ENCODE results near the gene ADGRG6.

ADGRG6 gene

GRCh38 chr6:142292166-142292924 lies 9.5 kb upstream of the ADGRG6 start:
- DNase-seq, result no peak

GRCh38 chr6:142293121-142293520 lies 8.7 kb upstream of the ADGRG6 start:
- DNase-seq, result no peak

- DNase-seq, result peak; percentile 63
Measured at GRCh38 chr6:142294679-142295078, 7.1 kb upstream of the ADGRG6 start.

- no peak for DNase-seq
Measured at GRCh38 chr6:142296975-142297604, 4.7 kb upstream of the ADGRG6 start.

- DNase-seq, result no peak
Measured at GRCh38 chr6:142297605-142297995, 4.2 kb upstream of the ADGRG6 start.

- peak; percentile 52 for DNase-seq
Measured at GRCh38 chr6:142297996-142298753, 3.6 kb upstream of the ADGRG6 start.

- no peak for DNase-seq
Measured at GRCh38 chr6:142300302-142300701, 1.5 kb upstream of the ADGRG6 start.

- DNase-seq, result no peak
Measured at GRCh38 chr6:142300758-142301650, 803 bp upstream of the ADGRG6 start.

GRCh38 chr6:142302421-142303175 lies 791 bp downstream of the ADGRG6 start:
- DNase-seq, result no peak

GRCh38 chr6:142303176-142303533 lies 1.3 kb downstream of the ADGRG6 start:
- no peak for DNase-seq

GRCh38 chr6:142304241-142304640 lies 2.4 kb downstream of the ADGRG6 start:
- no peak for DNase-seq

- DNase-seq, result no peak
Measured at GRCh38 chr6:142306736-142307135, 4.9 kb downstream of the ADGRG6 start.

GRCh38 chr6:142307963-142308748 lies 6.3 kb downstream of the ADGRG6 start:
- no peak for DNase-seq

- DNase-seq, result no peak
Measured at GRCh38 chr6:142309426-142309825, 7.6 kb downstream of the ADGRG6 start.

- no peak for DNase-seq
Measured at GRCh38 chr6:142313284-142313683, 11.5 kb downstream of the ADGRG6 start.

- DNase-seq, result no peak
Measured at GRCh38 chr6:142316791-142317368, 15.1 kb downstream of the ADGRG6 start.

- DNase-seq, result no peak
Measured at GRCh38 chr6:142318714-142319113, 16.9 kb downstream of the ADGRG6 start.

GRCh38 chr6:142320366-142320765 lies 18.6 kb downstream of the ADGRG6 start:
- no peak for DNase-seq

GRCh38 chr6:142321451-142321850 lies 19.6 kb downstream of the ADGRG6 start:
- no peak for DNase-seq

GRCh38 chr6:142322066-142322465 lies 20.3 kb downstream of the ADGRG6 start:
- no peak for DNase-seq

All from suppressor macrophage treated with lipopolysaccharide for 4 hours (primary cell).